HG02678 (cell line): ENCODE measurements around the gene CYP19A1.

Experiments
- ATAC-seq: cut with Tn5 transposase; IDR thresholded peaks from one replicate; pipeline ENCODE4 v1.9.1; 2021; ENCODE audit warnings: mild to moderate bottlenecking, moderate library complexity; ENCODE audit not compliant: unreplicated experiment

The CYP19A1 gene

GRCh38 chr15:51224428-51224827 lies 114.0 kb downstream of the CYP19A1 start:
- ATAC-seq, result no peak

- no peak for ATAC-seq
Observed at GRCh38 chr15:51223771-51224229, 114.6 kb downstream of the CYP19A1 start.

GRCh38 chr15:51218299-51218938 lies 120.0 kb downstream of the CYP19A1 start:
- ATAC-seq, result no peak

- ATAC-seq, result no peak
Observed at GRCh38 chr15:51212909-51213308, 125.5 kb downstream of the CYP19A1 start.

- ATAC-seq, result no peak
Observed at GRCh38 chr15:51212239-51212638, 126.2 kb downstream of the CYP19A1 start.

- ATAC-seq, result no peak
Observed at GRCh38 chr15:51205050-51205975, 133.1 kb downstream of the CYP19A1 start.

GRCh38 chr15:51203797-51204196 lies 134.6 kb downstream of the CYP19A1 start:
- no peak for ATAC-seq

GRCh38 chr15:51202783-51203182 lies 135.6 kb downstream of the CYP19A1 start:
- no peak for ATAC-seq

GRCh38 chr15:51201581-51201980 lies 136.8 kb downstream of the CYP19A1 start:
- no peak for ATAC-seq

GRCh38 chr15:51200792-51201191 lies 137.6 kb downstream of the CYP19A1 start:
- no peak for ATAC-seq

GRCh38 chr15:51199541-51199940 lies 138.9 kb downstream of the CYP19A1 start:
- ATAC-seq, result no peak

GRCh38 chr15:51198701-51199232 lies 139.6 kb downstream of the CYP19A1 start:
- ATAC-seq, result no peak

- no peak for ATAC-seq
Observed at GRCh38 chr15:51195459-51195858, 142.9 kb downstream of the CYP19A1 start.

GRCh38 chr15:51193979-51194378 lies 144.4 kb downstream of the CYP19A1 start:
- ATAC-seq, result no peak

- no peak for ATAC-seq
Observed at GRCh38 chr15:51193526-51193925, 144.9 kb downstream of the CYP19A1 start.

- ATAC-seq, result no peak
Observed at GRCh38 chr15:51192521-51193280, 145.7 kb downstream of the CYP19A1 start.

- no peak for ATAC-seq
Observed at GRCh38 chr15:51191766-51192165, 146.6 kb downstream of the CYP19A1 start.

- no peak for ATAC-seq
Observed at GRCh38 chr15:51191072-51191670, 147.2 kb downstream of the CYP19A1 start.

- no peak for ATAC-seq
Observed at GRCh38 chr15:51190424-51191068, 147.8 kb downstream of the CYP19A1 start.
